22Rv1 (cell line): Measurements from ENCODE around the gene TEKT5.
A peak's percentile ranks its signal among the peaks of the same experiment; 100 is the strongest.
"Not testable (repeated sequence)": the region's sequence is repeated elsewhere in the genome, so short reads cannot be mapped to it uniquely, and the experiment has no call there.

ENCODE experiments used
- H3K27ac ChIP-seq: fragments of 450-650 bp; 2 replicates; pipeline ENCODE4 v1.5.1; 2017
- ZFX ChIP-seq: fragments of 450-650 bp; IDR thresholded peaks from 2 replicates; pipeline ENCODE4 v1.6.1; 2017; ENCODE audit warnings: antibody characterized with exemption, borderline replicate concordance
- TF ChIP-seq, protein P1 (sequence below): fragments of 450-650 bp; IDR thresholded peaks from 2 replicates; pipeline ENCODE4 v1.5.1; 2017; ENCODE audit warnings: mild to moderate bottlenecking

The TEKT5 gene

DNA sequence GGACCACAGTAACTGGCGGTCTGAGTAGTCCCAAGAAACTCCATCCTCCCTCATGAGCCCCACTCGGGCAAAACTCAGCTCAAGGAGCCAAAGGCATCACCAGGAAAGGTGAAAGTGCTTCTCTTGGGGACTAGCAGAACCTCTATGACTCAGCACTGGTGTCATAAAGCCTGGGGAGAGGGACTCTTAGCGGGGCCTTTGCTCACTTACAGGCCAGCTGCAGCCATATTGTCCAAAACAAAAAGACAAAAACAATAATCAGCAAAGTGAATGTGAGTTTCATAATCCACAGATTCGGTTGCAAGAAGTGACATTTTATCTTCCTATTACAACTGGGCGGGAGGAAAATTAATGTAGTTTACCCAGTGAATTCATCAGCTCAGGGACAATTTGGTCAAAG lies at the start of gene TEKT5:
Gene TEKT5, minus strand, starts transcription at position 101 of the 400 bp plus-strand sequence. Its CDS starts 57 bp downstream, at position 44.
- TF ChIP-seq, protein P1, sequence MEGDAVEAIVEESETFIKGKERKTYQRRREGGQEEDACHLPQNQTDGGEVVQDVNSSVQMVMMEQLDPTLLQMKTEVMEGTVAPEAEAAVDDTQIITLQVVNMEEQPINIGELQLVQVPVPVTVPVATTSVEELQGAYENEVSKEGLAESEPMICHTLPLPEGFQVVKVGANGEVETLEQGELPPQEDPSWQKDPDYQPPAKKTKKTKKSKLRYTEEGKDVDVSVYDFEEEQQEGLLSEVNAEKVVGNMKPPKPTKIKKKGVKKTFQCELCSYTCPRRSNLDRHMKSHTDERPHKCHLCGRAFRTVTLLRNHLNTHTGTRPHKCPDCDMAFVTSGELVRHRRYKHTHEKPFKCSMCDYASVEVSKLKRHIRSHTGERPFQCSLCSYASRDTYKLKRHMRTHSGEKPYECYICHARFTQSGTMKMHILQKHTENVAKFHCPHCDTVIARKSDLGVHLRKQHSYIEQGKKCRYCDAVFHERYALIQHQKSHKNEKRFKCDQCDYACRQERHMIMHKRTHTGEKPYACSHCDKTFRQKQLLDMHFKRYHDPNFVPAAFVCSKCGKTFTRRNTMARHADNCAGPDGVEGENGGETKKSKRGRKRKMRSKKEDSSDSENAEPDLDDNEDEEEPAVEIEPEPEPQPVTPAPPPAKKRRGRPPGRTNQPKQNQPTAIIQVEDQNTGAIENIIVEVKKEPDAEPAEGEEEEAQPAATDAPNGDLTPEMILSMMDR: no peak
- no peak for TF ChIP-seq ZFX
- no peak within 1 kb of the TSS for H3K27ac ChIP-seq

DNA sequence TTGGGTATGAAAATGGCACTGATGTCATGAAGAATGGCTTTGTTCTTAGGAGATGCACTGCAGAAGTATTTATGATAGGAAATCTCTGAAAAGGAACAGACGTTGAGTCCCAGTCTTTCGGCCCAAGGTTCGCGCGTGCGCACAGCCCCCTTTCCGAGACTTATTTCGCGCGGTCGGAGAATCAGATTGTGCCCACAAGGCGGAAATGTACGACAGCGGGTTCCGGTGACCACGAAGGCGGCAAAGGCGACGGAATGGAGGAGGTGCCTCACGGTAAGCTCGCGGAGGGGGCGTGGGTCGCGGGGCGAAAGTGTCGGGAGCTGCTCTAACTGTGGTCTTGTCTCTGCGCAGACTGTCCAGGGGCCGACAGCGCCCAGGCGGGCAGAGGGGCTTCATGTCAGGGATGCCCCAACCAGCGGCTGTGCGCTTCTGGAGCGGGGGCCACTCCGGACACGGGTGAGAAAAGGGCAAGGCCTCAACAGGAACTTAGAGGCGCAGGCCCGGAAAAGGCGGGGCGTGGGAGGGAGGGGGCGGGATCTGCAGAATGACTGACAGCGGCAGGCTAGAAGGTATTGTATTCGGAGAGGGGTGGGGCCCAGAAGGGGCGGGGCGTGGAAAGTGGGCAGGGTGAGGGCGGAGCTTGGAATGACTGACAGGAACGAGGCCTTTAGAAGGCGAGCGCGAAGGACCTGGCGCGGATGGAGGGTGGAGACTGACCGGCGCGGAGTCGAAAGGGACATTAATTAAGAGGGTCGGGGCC lies 49.1 kb upstream of the TEKT5 start, which contains the start of gene NUBP1:
Gene NUBP1, plus strand, starts transcription at position 233 of the 760 bp plus-strand sequence. Its CDS starts 22 bp downstream, at position 255.
- H3K27ac ChIP-seq: peak within 1 kb of the TSS; percentile 83

DNA sequence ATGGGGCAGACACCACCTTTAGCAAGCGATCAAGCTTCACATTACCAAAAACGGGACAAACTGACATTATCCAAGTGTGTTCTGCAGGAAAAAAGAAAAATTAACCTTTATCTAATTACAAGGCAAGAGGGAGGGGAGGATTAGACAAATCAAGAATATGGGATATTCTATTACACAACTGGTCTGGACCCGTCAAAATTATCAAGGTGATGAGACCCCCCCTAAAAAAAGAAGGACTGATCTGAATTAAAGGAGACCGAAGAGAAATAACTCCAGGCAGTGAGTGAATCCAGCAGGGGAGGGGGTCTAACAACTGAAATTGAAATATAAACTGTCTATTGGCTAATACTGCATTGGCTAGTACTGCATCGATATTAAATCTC lies 48.5 kb upstream of the TEKT5 start:
- TF ChIP-seq, protein P1: no peak
- no peak for TF ChIP-seq ZFX
- peak overlapping the region; percentile 83 for H3K27ac ChIP-seq

More for the DNA sequence above, 49.1 kb upstream of the TEKT5 start, which contains the start of gene NUBP1:
- TF ChIP-seq, protein P1: no peak
- no peak for TF ChIP-seq ZFX

DNA sequence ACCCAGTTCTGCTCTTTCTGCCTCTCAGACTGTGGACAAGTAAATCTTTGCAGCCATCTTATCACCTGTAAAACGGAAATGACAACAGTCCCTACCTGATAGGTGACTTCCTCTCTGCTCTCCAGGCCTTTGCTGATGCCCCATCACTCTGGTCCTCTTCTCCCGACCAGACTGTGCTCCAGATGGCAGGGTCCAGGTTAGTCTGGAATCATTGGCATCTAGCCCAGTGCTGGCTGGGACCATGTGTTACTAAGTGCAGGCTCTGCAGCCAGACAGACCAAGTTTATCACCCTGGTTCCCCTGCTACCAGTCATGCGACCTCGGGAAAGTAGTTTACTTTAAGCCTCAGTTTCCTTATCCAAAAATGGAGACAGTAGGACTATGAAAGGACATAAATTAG lies 47.1 kb upstream of the TEKT5 start:
- no peak for TF ChIP-seq ZFX
- TF ChIP-seq, protein P1: no peak
- H3K27ac ChIP-seq: no peak overlapping the region

DNA sequence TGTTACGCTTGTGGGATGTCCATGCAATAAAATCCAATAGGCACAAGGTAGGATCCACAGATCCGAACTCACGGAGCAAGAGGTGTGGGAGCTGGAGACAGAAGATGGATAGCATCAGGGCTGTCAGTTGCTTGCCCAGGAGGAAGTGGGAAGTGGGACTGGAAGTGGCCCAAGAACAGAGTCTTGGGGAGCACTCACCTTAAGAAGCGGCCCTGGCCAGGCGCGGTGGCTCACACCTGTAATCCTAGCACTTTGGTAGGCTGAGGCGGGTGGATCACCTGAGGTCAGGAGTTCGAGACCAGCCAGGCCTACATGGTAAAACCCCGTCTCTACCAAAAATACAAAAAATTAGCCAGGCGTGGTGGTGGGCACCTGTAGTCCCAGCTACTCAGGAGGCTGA lies 46.5 kb upstream of the TEKT5 start:
- not testable (repeated sequence) for H3K27ac ChIP-seq

DNA sequence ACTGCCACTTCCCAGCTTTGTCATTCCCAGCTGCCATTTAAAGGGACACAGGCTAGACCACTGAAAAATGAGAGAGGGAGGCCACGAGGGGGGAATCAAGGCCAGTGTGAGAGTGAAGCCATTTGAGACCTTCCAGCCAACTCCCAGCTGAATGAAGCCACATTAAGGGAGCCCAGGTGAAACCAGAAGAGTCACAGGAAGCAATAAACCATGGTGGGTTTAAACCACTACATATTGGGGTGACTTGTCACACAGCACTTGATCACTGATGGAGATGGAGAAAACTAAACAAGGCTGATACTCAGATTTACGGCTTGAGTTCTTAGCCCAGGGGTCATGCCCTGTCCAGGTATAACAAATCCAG lies 46.1 kb upstream of the TEKT5 start:
- H3K27ac ChIP-seq: no peak overlapping the region
- TF ChIP-seq, protein P1: no peak
- no peak for TF ChIP-seq ZFX

DNA sequence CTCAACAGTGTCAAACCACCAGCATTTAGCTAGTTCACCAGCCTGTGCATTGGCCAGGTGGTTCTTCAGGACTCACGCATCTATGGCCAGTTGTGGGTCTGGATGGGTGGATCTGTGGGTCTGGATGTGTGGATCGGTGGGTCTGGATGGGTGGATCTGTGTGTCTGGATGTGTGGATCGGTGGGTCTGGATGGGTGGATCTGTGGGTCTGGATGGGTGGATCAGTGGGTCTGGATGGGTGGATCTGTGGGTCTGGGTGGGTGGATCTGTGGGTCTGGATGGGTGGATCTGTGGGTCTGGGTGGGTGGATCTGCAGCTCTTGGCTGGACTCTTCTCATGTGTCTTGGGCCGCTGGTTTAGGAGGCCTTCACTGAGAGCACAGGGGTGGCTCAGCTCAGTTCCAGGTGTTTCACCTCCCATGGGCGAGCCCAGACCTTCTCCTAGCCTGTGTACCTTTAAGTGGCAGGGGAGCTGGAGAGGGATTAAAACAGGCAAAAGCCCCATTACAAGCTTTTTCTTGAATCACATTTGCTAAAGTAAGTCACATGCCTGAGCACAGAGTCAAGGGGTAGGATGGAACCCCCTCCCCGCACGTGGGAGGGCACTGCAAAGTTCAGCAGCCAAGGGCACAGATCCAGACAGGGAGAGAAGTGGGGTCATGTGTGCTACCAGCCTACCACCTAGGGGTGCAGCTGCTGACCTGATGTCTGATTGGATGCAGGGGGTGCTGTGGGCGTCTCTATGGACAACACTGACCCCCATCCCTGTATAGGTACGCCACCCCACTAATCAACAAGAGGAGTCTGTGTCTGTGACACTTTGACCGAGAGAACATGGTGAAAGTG lies 45.5 kb upstream of the TEKT5 start:
- TF ChIP-seq, protein P1: no peak
- TF ChIP-seq ZFX: no peak
- H3K27ac ChIP-seq: no peak overlapping the region
